Middle frontal gyrus (tissue), 1 donor: ENCODE data around the gene ZNF12.
"Not testable (repeated sequence)": the region's sequence is repeated elsewhere in the genome, so short reads cannot be mapped to it uniquely, and the experiment has no call there.

Experiments used
- DNase-seq: peaks from one replicate; pipeline ENCODE4 v3.0.0-alpha.2; 2015; ENCODE audit warnings: low spot score; ENCODE audit errors: extremely low spot score

The ZNF12 gene

GRCh38 chr7:6706666-6707407 is at the start of gene ZNF12:
Gene ZNF12, minus strand, starts transcription at chr7:6706947. Its CDS starts 1,774 bp downstream, at chr7:6705173.
- DNase-seq = peak; percentile 86

GRCh38 chr7:6753964-6754363 is 47.2 kb upstream of the ZNF12 start, which contains the start of gene RSPH10B2:
Gene RSPH10B2, plus strand, starts transcription at chr7:6754103. Its CDS starts 3,575 bp downstream, at chr7:6757678.
- not testable (repeated sequence) for DNase-seq

- DNase-seq = not testable (repeated sequence)
Observed at GRCh38 chr7:6750173-6750572, 43.4 kb upstream of the ZNF12 start.

GRCh38 chr7:6749335-6749734 is 42.6 kb upstream of the ZNF12 start:
- not testable (repeated sequence) for DNase-seq

- DNase-seq = not testable (repeated sequence)
Observed at GRCh38 chr7:6744410-6745100, 37.8 kb upstream of the ZNF12 start.

- not testable (repeated sequence) for DNase-seq
Observed at GRCh38 chr7:6738415-6738814, 31.7 kb upstream of the ZNF12 start.

- DNase-seq = no peak
Observed at GRCh38 chr7:6730343-6730633, 23.5 kb upstream of the ZNF12 start.

GRCh38 chr7:6729492-6730342 is 23.0 kb upstream of the ZNF12 start:
- DNase-seq = peak; percentile 89

GRCh38 chr7:6728893-6729491 is 22.2 kb upstream of the ZNF12 start:
- DNase-seq = not testable (repeated sequence)

- DNase-seq = no peak
Observed at GRCh38 chr7:6727663-6728062, 20.9 kb upstream of the ZNF12 start.

GRCh38 chr7:6726341-6726740 is 19.6 kb upstream of the ZNF12 start:
- not testable (repeated sequence) for DNase-seq

- no peak for DNase-seq
Observed at GRCh38 chr7:6725003-6725402, 18.3 kb upstream of the ZNF12 start.

GRCh38 chr7:6724351-6724750 is 17.6 kb upstream of the ZNF12 start:
- DNase-seq = not testable (repeated sequence)

- no peak for DNase-seq
Observed at GRCh38 chr7:6718124-6718523, 11.4 kb upstream of the ZNF12 start.

GRCh38 chr7:6715898-6716297 is 9.2 kb upstream of the ZNF12 start:
- DNase-seq = not testable (repeated sequence)

GRCh38 chr7:6714360-6714759 is 7.6 kb upstream of the ZNF12 start:
- DNase-seq = no peak

- no peak for DNase-seq
Observed at GRCh38 chr7:6709808-6710207, 3.1 kb upstream of the ZNF12 start.

GRCh38 chr7:6708304-6708703 is 1.6 kb upstream of the ZNF12 start:
- DNase-seq = no peak

- no peak for DNase-seq
Observed at GRCh38 chr7:6705959-6706665, 635 bp downstream of the ZNF12 start.

GRCh38 chr7:6701860-6702259 is 4.9 kb downstream of the ZNF12 start:
- DNase-seq = no peak

GRCh38 chr7:6700793-6701192 is 6.0 kb downstream of the ZNF12 start:
- DNase-seq = no peak
